Muscle of leg (tissue), 11 donors: Measurements from ENCODE around the gene EYS. TPM values are rescaled to one million over a fixed set of nuclear protein-coding genes. Genes with fewer than 3 reads are reported as not detected.
A peak's percentile ranks its signal among the peaks of the same experiment; 100 is the strongest.

Experiments used
- DNase-seq: peaks from one replicate; pipeline ENCODE4 v3.0.0; 2013
- H3K27ac ChIP-seq: one replicate; pipeline ENCODE4 v1.5.1; 2013; ENCODE audit warnings: mild to moderate bottlenecking, low read length, control low read depth
- H3K27me3 ChIP-seq: one replicate; pipeline ENCODE4 v1.6.1; 2013; ENCODE audit warnings: low read length; ENCODE audit not compliant: control insufficient read depth, insufficient read depth
- H3K36me3 ChIP-seq: one replicate; pipeline ENCODE4 v1.6.1; 2013; ENCODE audit warnings: low read length; ENCODE audit not compliant: control insufficient read depth, insufficient read depth
- H3K4me1 ChIP-seq: one replicate; pipeline ENCODE4 v1.6.1; 2013; ENCODE audit warnings: low read length; ENCODE audit not compliant: control insufficient read depth, insufficient read depth
- H3K4me3 ChIP-seq: one replicate; pipeline ENCODE4 v1.5.1; 2013; ENCODE audit warnings: low read length, control low read depth
- H3K9me3 ChIP-seq: replicated peaks from 2 replicates; pipeline ENCODE4 v1.6.1; 2013; ENCODE audit warnings: low read depth, low read length; ENCODE audit not compliant: control insufficient read depth
- WGBS: methylation state at CpG from one replicate; pipeline ENCODE4 v1.1.5; 2013; ENCODE audit warnings: missing lambda C conversion rate; ENCODE audit not compliant: insufficient coverage; 5-methylcytosine and 5-hydroxymethylcytosine counted together
- polyA plus RNA-seq, 8 donors: library from polyadenylated mRNA; unstranded; fragments of 120-200 nt; gene quantifications; one replicate each; pipeline versions ENCODE4 v1.2.1 to v1.2.3, GENCODE V29; 2013; ENCODE audit warnings: inconsistent platforms in 1 of 8, low replicate concordance in 1 of 8; ENCODE audit not compliant: insufficient read length in 8 of 8, insufficient read depth in 1 of 8
- total RNA-seq: library from RNA; stranded (reverse); fragments of 120-200 nt; gene quantifications from one replicate; pipeline ENCODE4 v1.2.4, GENCODE V29; 2013

The EYS gene
- total and polyA plus RNA-seq, 9 donors: 0.24 to 1.1 (median 0.66) TPM

GRCh38 chr6:64155063-64155462 is 1552.0 kb downstream of the EYS start:
- H3K4me1 ChIP-seq: no peaks in the 10 kb centered on the region
- 77% methylated on average over 2 of the region's 2 CpGs for WGBS
- DNase-seq: no peak
- H3K4me3 ChIP-seq: no peak overlapping the region
- H3K27ac ChIP-seq: no peak overlapping the region
- H3K9me3 ChIP-seq: no peaks in the 10 kb centered on the region
- no peaks in the 10 kb centered on the region for H3K27me3 ChIP-seq
- H3K36me3 ChIP-seq: no peaks in the 10 kb centered on the region

DNA sequence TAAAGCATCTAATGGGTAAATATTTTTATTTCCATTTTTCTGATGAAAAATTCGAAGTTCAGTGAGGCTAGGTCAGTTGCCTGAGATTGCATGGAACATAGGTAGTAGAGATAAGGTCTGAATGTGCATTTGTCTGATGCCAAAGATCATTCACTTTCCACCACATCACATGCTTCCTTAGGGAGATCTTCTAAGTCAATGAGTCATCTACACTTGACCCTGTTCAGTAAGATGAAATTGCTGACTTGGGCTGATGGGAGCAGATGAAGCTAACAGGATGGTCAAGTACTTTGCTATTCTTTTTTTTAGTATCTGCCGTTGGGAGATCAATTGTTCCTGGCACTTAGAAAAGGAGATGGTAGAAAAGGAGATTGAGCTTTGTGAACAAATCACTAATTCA is 1560.2 kb downstream of the EYS start:
- no peaks in the 10 kb centered on the region for H3K9me3 ChIP-seq
- no peaks in the 10 kb centered on the region for H3K36me3 ChIP-seq
- H3K4me1 ChIP-seq: no peaks in the 10 kb centered on the region
- H3K27me3 ChIP-seq: no peaks in the 10 kb centered on the region
- H3K27ac ChIP-seq: no peak overlapping the region
- no peak overlapping the region for H3K4me3 ChIP-seq
- WGBS: no CpG with 5 or more reads among the region's 2 CpGs
- DNase-seq: no peak

- no peaks in the 10 kb centered on the region for H3K36me3 ChIP-seq
- H3K4me3 ChIP-seq: no peak overlapping the region
- H3K27me3 ChIP-seq: no peaks in the 10 kb centered on the region
- no peaks in the 10 kb centered on the region for H3K4me1 ChIP-seq
- no peak for DNase-seq
- no peaks in the 10 kb centered on the region for H3K9me3 ChIP-seq
- no CpG with 5 or more reads among the region's 1 CpG for WGBS
- no peak overlapping the region for H3K27ac ChIP-seq
These were observed 1560.9 kb downstream of the EYS start for GRCh38 chr6:64146094-64146493.

- Histone ChIP-seq H3K4me3 (no peak overlapping the region), H3K36me3 (no peaks in the 10 kb centered on the region), H3K4me1 (no peaks in the 10 kb centered on the region), H3K27me3 (no peaks in the 10 kb centered on the region), H3K27ac (no peak overlapping the region), H3K9me3 (no peaks in the 10 kb centered on the region)
- WGBS: no CpG with 5 or more reads among the region's 2 CpGs
- DNase-seq: no peak
These were observed 1561.4 kb downstream of the EYS start for GRCh38 chr6:64145658-64146057.

DNA sequence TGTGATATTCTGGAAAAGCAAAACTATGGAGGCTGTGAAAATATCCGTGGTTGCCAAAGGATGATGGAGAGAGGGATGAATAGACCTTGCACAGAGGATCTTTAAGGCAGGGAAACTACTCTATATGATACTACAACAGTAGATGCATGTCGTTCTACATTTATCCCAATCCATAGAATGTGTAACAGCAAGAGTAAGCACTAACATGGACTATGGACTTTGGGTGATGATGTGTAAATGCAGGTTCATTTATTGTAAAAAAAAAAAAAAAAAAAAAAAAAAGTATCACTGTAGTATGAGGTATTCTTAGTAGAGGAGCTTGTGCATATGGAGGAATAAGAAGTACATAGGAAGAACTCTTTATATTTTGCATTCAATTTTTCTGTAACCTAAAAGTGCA is 1563.9 kb downstream of the EYS start:
- Histone ChIP-seq H3K9me3 (no peaks in the 10 kb centered on the region), H3K27ac (no peak overlapping the region), H3K4me1 (no peaks in the 10 kb centered on the region), H3K4me3 (no peak overlapping the region), H3K36me3 (no peaks in the 10 kb centered on the region), H3K27me3 (no peaks in the 10 kb centered on the region)
- DNase-seq: no peak
- WGBS: no CpG with 5 or more reads among the region's 2 CpGs

- H3K27ac ChIP-seq: no peak overlapping the region
- no peaks in the 10 kb centered on the region for H3K36me3 ChIP-seq
- no peaks in the 10 kb centered on the region for H3K9me3 ChIP-seq
- no peaks in the 10 kb centered on the region for H3K4me1 ChIP-seq
- no peak overlapping the region for H3K4me3 ChIP-seq
- WGBS: 80% methylated on average over 1 of the region's 2 CpGs
- DNase-seq: no peak
- no peaks in the 10 kb centered on the region for H3K27me3 ChIP-seq
These were observed 1565.3 kb downstream of the EYS start for GRCh38 chr6:64141680-64142079.

DNA sequence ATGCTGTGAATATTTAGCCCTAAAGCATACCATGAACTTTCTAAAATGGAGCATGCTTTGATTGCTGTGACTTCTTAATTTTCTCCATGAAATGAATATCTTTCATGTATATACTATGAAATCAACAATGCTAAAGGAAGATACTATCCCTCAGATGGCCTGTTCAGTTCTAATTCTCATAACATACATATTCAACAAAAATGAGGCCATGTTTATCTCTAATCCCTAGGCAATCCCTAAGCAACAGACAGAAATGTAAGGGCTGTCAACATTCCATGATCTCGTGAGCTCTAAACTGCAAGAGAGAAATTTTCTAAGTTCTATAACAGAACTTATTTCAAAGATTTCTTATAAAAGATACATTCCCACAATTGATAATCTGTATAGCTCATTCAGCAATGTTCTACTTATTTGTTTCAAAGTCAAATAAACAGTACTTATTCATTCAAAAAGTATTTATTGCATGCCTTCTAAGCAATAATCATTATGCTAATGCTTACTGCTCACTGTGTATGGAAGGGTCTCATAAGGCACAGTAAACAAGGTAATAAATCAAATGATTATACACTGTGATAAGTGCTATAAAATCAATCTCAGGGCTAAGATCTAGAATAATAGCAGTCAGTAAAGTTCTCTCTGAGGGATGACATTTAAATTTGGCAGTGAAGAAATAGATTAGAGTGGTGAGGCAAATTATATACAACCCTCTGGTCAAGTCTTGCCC is 1578.6 kb downstream of the EYS start:
- DNase-seq: peak; percentile 7
- WGBS: no CpG with 5 or more reads among the region's 1 CpG
- no peak overlapping the region for H3K4me3 ChIP-seq

GRCh38 chr6:64123761-64124633 is 1583.0 kb downstream of the EYS start:
- peak; percentile 90 for DNase-seq
- H3K36me3 ChIP-seq: no peaks in the 10 kb centered on the region
- H3K4me3 ChIP-seq: no peak overlapping the region
- no peaks in the 10 kb centered on the region for H3K27me3 ChIP-seq
- H3K9me3 ChIP-seq: no peaks in the 10 kb centered on the region
- no peaks in the 10 kb centered on the region for H3K4me1 ChIP-seq
- H3K27ac ChIP-seq: no peak overlapping the region
- no CpG with 5 or more reads among the region's 5 CpGs for WGBS

More for the DNA sequence above, 1578.6 kb downstream of the EYS start:
- Histone ChIP-seq H3K27ac (no peak overlapping the region), H3K4me1 (no peaks in the 10 kb centered on the region), H3K9me3 (no peaks in the 10 kb centered on the region), H3K36me3 (no peaks in the 10 kb centered on the region), H3K27me3 (no peaks in the 10 kb centered on the region)

DNA sequence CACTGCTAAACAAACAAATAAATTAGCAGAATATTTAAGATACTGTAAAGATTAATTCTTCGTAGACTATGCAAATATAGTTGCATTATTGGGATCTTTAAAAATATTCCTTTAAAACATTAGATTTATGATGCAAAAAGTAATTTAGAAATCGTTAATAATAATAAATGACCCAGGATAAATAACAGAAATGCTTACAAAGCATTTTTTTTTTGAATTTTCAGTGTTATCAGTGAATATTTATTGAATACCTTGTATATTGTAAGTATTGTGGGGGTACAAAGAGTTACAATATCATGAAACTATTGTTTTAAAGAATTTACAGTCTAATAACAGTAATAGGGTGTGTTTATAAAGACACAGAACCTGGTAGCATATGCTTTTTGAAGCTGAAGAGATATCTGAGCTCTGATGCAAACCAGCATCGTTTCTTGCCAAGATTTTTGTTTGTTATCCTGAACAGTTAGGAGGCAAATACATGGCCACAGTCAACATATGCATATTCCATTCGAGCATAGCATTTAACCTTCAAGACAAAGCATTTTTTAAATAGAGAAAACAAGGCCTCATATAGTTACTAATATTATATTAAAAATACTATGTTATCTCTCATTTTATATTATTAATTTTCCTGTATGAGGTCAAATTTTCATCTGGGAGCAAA is 1584.2 kb downstream of the EYS start:
- Histone ChIP-seq H3K9me3 (no peaks in the 10 kb centered on the region), H3K4me3 (no peak overlapping the region), H3K36me3 (no peaks in the 10 kb centered on the region), H3K4me1 (no peaks in the 10 kb centered on the region), H3K27me3 (no peaks in the 10 kb centered on the region), H3K27ac (no peak overlapping the region)
- no CpG with 5 or more reads among the region's 4 CpGs for WGBS
- no peak for DNase-seq

DNA sequence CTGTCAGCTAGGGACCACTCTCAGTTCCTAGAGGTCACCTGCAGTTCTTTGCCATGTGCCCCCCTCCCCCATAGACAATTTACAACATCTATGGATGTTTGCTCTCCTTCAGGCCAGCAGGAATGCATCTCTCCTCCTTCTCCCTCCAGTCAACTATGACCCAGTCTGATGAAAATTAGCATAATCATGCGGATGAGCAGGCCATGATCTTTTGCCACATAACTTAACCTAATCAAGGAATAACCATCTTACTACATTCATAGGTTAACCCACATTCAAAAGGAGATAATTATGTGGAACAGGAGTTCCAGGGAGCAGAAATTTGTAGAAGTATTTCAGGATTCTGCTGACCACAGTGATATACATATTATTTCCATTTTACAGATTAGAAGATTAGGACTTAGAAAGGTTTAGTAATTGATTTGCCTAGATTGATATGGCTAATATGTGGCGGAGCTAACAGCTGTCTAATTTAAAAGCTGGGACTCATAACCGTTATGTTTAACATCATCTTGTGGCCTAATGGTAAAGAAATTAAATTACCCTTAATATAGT is 1585.9 kb downstream of the EYS start:
- no peaks in the 10 kb centered on the region for H3K4me1 ChIP-seq
- H3K27me3 ChIP-seq: no peaks in the 10 kb centered on the region
- no peak overlapping the region for H3K27ac ChIP-seq
- no peaks in the 10 kb centered on the region for H3K9me3 ChIP-seq
- no peaks in the 10 kb centered on the region for H3K36me3 ChIP-seq
- WGBS: no CpG with 5 or more reads among the region's 3 CpGs
- DNase-seq: no peak
- H3K4me3 ChIP-seq: no peak overlapping the region
